HG02870 (cell line): ENCODE data around the gene MECR.
"Not testable (repeated sequence)": the region's sequence is repeated elsewhere in the genome, so short reads cannot be mapped to it uniquely, and the experiment has no call there.

Experiments used
- ATAC-seq: cut with Tn5 transposase; IDR thresholded peaks from one replicate; pipeline ENCODE4 v1.9.1; 2021; ENCODE audit warnings: mild to moderate bottlenecking, moderate library complexity; ENCODE audit not compliant: unreplicated experiment

MECR gene

GRCh38 chr1:29176576-29176975, 54.2 kb downstream of the MECR start:
- no peak for ATAC-seq

GRCh38 chr1:29172415-29172939, 58.3 kb downstream of the MECR start:
- ATAC-seq, result no peak

- no peak for ATAC-seq
Observed at GRCh38 chr1:29171521-29171920, 59.2 kb downstream of the MECR start.

GRCh38 chr1:29171089-29171488, 59.6 kb downstream of the MECR start:
- no peak for ATAC-seq

- no peak for ATAC-seq
Observed at GRCh38 chr1:29169976-29170375, 60.8 kb downstream of the MECR start.

GRCh38 chr1:29167904-29168303, 62.8 kb downstream of the MECR start:
- no peak for ATAC-seq

GRCh38 chr1:29166291-29166878, 64.3 kb downstream of the MECR start:
- ATAC-seq, result no peak

GRCh38 chr1:29164588-29164987, 66.1 kb downstream of the MECR start:
- no peak for ATAC-seq

GRCh38 chr1:29162476-29163138, 68.1 kb downstream of the MECR start:
- ATAC-seq, result no peak

- ATAC-seq, result no peak
Observed at GRCh38 chr1:29162025-29162424, 68.7 kb downstream of the MECR start.

- ATAC-seq, result no peak
Observed at GRCh38 chr1:29159773-29160172, 71.0 kb downstream of the MECR start.

- no peak for ATAC-seq
Observed at GRCh38 chr1:29157269-29157601, 73.5 kb downstream of the MECR start.

- ATAC-seq, result no peak
Observed at GRCh38 chr1:29156543-29157268, 74.0 kb downstream of the MECR start.

- no peak for ATAC-seq
Observed at GRCh38 chr1:29152046-29152805, 78.5 kb downstream of the MECR start.

GRCh38 chr1:29150346-29150745, 80.4 kb downstream of the MECR start:
- not testable (repeated sequence) for ATAC-seq

GRCh38 chr1:29148656-29149491, 81.9 kb downstream of the MECR start:
- ATAC-seq, result no peak

- no peak for ATAC-seq
Observed at GRCh38 chr1:29145739-29146437, 84.8 kb downstream of the MECR start.

- no peak for ATAC-seq
Observed at GRCh38 chr1:29144178-29144577, 86.6 kb downstream of the MECR start.

- ATAC-seq, result no peak
Observed at GRCh38 chr1:29142714-29143113, 88.0 kb downstream of the MECR start.
